NCI-H2107 treated with DMSO at 0.1 percent for 48 hours (cell line): ENCODE results near the gene BAG1.

Experiments
- DNase-seq: peaks from one replicate; lab custom pipeline; 2025; ENCODE audit not compliant: unreplicated experiment; lab: John Stamatoyannopoulos, UW

Gene BAG1

GRCh38 chr9:33220681-33221567 is 43.6 kb downstream of the BAG1 start:
- no peak for DNase-seq

- DNase-seq = peak; percentile 33
These were observed 52.7 kb downstream of the BAG1 start for GRCh38 chr9:33211695-33212393.

- no peak for DNase-seq
These were observed 54.3 kb downstream of the BAG1 start for GRCh38 chr9:33210006-33210715.

- DNase-seq = no peak
These were observed 55.1 kb downstream of the BAG1 start for GRCh38 chr9:33209394-33209793.

GRCh38 chr9:33202552-33203201 is 61.8 kb downstream of the BAG1 start:
- DNase-seq = no peak
